Immature natural killer cell (primary cell): Measurements from ENCODE around the gene FSD1. TPM values are rescaled to one million over a fixed set of nuclear protein-coding genes. Genes with fewer than 3 reads are reported as not detected.

Experiments
- DNase-seq, 3 donors: peaks; one replicate each; pipeline ENCODE4 v3.0.0; 2022; ENCODE audit warnings: mixed read lengths in 1 of 3
- H3K27ac Mint-ChIP-seq, 6 donors: one replicate each; pipeline ENCODE4 v1.8.0; 2020; ENCODE audit warnings: mixed read lengths in 6 of 6, mild to moderate bottlenecking in 5 of 6, inconsistent platforms in 4 of 6, moderate library complexity in 3 of 6
- H3K27me3 Mint-ChIP-seq, 3 donors: one replicate each; pipeline ENCODE4 v1.8.0; 2020 to 2021; ENCODE audit warnings: low read depth in 3 of 3, mild to moderate bottlenecking in 3 of 3, mixed read lengths in 3 of 3, moderate library complexity in 3 of 3, inconsistent platforms in 1 of 3
- H3K36me3 Mint-ChIP-seq, 3 donors: one replicate each; pipeline ENCODE4 v1.8.0; 2020; ENCODE audit warnings: mixed read lengths in 3 of 3, inconsistent platforms in 2 of 3, mild to moderate bottlenecking in 2 of 3
- H3K4me1 Mint-ChIP-seq, 2 donors: one replicate each; pipeline ENCODE4 v1.8.0; 2020; ENCODE audit warnings: inconsistent platforms in 2 of 2, mild to moderate bottlenecking in 2 of 2, mixed read lengths in 2 of 2, moderate library complexity in 1 of 2
- H3K4me3 Mint-ChIP-seq, 5 donors: one replicate each; pipeline ENCODE4 v1.8.0; 2020; ENCODE audit warnings: mild to moderate bottlenecking in 5 of 5, mixed read lengths in 5 of 5, inconsistent platforms in 3 of 5, moderate library complexity in 3 of 5
- H3K9me3 Mint-ChIP-seq, 6 donors: one replicate each; pipeline ENCODE4 v1.8.0; 2020; ENCODE audit warnings: mild to moderate bottlenecking in 6 of 6, mixed read lengths in 6 of 6, inconsistent platforms in 4 of 6, moderate library complexity in 3 of 6
- polyA plus RNA-seq, 3 donors: library from polyadenylated mRNA; unstranded; fragments of 300-500 nt; fragmentation: Illumina TruSeq; gene quantifications; one replicate each; pipeline ENCODE4 v1.2.3, GENCODE V29; 2021

The FSD1 gene
- polyA plus RNA-seq, 3 donors from 2014 or later, result 10.1 to 23.8 (median 12.8) TPM

DNA sequence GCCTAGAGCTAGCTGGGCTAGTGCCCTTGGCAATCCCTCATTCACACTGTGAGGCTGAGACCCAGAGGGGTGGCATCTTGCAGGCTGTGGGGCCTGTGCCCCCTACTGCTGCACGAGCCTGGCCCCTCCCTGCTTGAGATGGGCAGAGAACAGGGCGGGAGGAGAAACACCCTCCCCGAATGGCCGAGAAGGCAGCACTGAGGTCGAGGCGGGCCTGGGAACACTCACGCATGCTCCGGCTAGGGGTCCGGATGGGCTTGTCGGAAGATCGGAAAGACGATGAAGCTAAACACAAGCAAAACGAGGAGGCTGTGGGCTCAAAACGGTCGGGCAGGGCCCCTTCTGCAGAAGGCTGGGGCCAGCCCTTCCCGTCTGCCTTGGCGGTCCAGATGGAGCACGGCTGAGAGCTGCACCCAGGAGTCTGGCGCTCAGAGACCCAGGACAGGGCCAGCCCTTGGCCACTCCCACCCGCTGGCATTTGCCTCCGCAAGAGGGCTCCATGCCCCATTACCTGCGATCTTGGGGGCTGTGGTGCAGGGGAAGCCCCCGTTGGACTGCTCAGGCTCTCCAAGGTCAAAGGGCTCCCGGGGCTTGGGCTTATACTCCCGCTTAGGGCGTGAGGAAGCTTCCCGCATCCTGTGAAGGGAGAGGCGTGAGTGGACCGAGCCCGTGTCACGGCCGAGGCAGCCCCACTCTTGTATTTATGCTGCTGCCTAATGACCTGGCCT, 57.9 kb downstream of the FSD1 start:
- Mint-ChIP-seq H3K27ac (no peak overlapping the region), H3K27me3 (peaks cover 0 to 2% (median 1%) of the 10 kb centered on the region in 3 donors), H3K9me3 (no peaks in the 10 kb centered on the region), H3K4me1 (no peaks in the 10 kb centered on the region), H3K4me3 (no peak overlapping the region), H3K36me3 (peaks cover 0 to 3% (median 0%) of the 10 kb centered on the region in 3 donors)
- no peak for DNase-seq

DNA sequence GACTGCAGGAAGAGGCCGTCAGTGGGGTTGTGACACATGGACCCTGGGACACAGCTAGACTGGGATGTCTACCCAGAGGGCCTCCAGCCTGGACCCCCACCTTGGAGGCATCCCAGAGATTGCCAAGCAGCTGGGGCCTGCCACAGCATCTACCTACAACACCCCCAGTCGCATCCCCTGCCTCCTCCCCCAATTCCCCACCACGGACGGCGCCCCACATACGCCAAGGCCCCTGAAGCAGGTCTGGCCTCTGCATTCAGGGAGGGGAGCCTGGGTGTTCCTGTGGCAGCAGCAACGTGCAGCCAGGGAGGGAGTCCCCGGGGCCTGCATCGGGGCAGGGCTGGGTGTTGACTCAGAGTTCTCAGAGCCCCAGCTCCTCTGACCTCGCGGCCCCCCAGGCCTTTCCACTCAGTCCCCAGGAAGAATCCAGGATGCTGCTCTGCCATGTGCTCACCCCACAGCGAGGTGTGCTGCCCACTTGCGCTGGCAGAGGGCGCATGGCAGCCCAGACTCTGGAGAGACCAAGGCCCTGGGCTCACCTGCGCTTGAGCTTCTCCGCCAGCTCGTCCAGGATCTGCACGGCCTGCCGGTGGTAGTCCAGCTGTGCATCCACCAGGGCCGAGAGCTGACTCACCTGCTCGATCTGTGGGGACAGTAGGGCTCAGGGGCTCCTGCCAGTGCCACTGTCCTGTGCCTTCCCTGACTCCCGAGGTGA, 58.6 kb downstream of the FSD1 start:
- H3K9me3 Mint-ChIP-seq, result no peaks in the 10 kb centered on the region
- H3K27me3 Mint-ChIP-seq, result peaks cover 0 to 4% (median 1%) of the 10 kb centered on the region in 3 donors
- no peak overlapping the region for H3K27ac Mint-ChIP-seq
- no peak overlapping the region for H3K4me3 Mint-ChIP-seq
- peaks cover 0 to 3% (median 0%) of the 10 kb centered on the region in 3 donors for H3K36me3 Mint-ChIP-seq
- no peak for DNase-seq
- H3K4me1 Mint-ChIP-seq, result peaks cover 5% of the 10 kb centered on the region in 2 donors

DNA sequence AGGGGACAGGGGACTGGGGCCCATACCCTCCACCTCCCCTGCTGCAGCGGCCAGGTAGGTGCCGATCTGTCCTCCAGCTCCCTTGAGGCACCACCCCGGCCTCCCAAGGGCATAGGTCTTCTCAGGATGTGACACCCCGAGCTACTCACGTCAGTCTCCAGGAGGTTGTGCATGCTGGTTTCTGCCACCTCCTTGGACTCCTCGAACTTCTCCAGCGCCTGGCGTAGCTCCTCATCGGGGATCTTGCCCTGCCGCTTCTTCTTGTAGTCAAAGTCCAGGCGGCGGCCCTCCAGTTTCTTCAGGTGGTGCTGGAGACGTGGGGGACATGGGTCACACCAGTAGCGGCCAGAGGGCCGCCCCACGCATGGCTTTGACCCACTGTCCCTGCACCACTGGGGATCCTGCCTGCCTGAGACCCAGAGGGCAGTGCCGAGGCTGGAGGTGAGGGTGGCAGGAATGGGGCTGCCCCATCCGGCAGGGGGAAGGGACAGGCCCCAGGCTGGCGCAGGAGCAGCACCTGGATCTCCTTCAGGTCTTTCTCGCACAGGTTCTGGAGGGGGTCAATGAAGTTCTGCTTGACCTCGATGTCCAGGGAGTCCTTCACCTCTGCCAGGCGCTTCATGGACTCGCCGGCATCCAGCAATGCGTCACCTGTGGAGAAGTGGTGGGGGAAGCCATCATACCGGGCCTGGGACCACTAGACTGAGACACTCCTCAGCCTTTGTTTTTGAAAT, 59.3 kb downstream of the FSD1 start:
- Mint-ChIP-seq H3K27me3 (peaks cover 0 to 5% (median 1%) of the 10 kb centered on the region in 3 donors), H3K36me3 (peaks cover 0 to 3% (median 0%) of the 10 kb centered on the region in 3 donors), H3K4me1 (peaks cover 12 to 13% of the 10 kb centered on the region in 2 donors), H3K4me3 (no peak overlapping the region), H3K27ac (no peak overlapping the region), H3K9me3 (no peaks in the 10 kb centered on the region)
- DNase-seq, result no peak

DNA sequence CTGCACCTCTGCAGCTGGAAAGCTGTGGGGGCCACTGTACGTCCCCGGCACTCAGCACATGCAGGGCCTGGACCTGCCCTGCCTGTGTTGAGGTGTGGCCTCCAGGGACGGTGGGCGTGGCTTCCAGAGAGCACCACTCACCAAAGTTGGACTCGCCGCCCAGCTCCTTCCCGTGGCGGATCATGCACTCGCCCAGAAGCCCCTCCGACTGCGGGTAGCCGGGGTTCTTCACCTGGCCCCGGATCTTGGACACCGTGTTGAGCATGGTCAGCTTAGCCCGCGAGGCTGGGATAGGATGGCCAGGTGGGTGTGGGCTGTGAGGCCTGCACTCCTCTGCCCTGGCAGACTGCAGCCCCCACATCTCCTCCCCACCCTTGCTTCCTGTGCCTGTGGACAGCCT, 60.9 kb downstream of the FSD1 start:
- H3K4me1 Mint-ChIP-seq, result peaks cover 27 to 28% of the 10 kb centered on the region in 2 donors
- H3K27me3 Mint-ChIP-seq, result peaks cover 0 to 9% (median 1%) of the 10 kb centered on the region in 3 donors
- H3K4me3 Mint-ChIP-seq, result no peak overlapping the region
- H3K27ac Mint-ChIP-seq, result no peak overlapping the region
- DNase-seq, result no peak
- no peaks in the 10 kb centered on the region for H3K9me3 Mint-ChIP-seq
- peaks cover 0 to 3% (median 0%) of the 10 kb centered on the region in 3 donors for H3K36me3 Mint-ChIP-seq

DNA sequence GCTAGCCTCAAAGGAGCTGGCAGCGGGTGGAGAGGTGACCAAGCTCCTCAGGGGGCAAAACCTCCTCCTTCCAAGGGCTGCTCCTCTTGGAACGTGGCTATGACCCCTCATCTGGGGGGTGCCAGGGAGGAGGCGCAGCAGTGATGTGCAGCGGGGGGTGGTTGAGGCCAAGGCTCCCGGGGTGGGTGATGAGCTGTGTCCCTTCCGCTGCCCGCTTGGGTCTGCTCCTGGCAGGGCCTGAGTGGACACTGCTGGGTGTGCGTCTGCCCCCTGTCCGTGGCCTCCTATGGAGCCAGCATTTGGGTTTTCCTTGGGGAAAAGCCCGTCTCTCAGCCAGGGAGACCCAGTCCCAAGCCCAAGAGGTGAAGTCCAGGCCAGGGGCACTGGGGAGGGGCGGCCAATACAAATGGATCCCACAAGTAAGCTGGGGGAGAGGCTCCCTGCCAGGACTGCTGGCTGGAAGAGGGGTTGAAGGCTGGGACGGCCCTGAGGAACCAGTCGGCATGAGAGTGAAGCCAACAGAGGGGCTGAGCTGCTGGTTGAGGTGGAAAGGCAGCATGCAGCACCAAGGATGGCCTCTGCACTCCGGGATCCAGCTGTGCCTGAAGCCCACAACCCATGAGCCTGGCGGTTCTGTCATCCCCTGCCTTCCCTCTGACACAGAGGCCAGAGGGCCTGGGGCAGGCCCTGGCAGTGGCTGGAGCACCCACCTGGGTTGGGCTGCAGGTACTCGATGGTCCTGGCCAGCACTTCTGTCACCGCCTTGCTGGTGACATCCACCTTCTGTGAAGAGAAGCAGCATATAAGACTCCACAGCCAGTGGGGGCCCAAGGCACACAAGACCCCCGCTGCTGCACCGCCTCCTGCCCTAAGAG, 61.6 kb downstream of the FSD1 start:
- Mint-ChIP-seq H3K27ac (peak overlapping the region in 1 of 6 donors; percentile 29), H3K4me3 (no peak overlapping the region), H3K27me3 (peaks cover 1 to 9% (median 2%) of the 10 kb centered on the region in 3 donors), H3K36me3 (peaks cover 0 to 3% (median 0%) of the 10 kb centered on the region in 3 donors), H3K4me1 (peaks cover 34 to 35% of the 10 kb centered on the region in 2 donors), H3K9me3 (no peaks in the 10 kb centered on the region)
- no peak for DNase-seq

DNA sequence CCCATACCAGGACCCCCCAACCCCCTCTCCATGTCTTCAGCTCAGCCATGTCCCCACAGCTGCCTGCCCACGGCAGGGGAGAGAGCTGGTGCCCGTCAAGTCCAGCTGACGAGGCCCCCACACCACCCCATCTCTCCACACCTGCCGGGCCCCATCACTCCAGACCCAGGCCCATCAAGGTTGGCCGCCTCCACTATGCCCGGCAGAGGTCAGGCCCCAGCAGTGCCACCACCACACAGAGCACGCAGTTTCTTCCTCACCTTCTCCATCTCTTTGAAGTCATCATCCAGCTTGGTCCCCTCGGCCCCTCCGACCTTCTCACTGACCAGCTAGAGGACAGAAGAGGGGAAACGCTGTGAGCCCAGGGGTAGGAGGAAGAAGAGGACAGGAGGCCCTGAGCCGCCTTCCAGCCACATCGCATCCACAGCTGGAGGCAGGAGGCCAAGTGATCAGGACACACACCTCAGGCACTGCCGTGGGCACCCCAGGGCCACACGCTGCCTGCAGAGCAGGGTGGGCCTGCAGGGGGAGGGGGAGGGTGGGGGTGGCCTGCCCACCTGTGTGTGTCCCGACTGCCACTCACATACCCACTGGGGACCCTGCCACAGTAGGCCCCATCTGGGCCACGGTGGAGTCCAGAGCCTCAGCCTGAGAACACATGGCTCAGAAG, 62.4 kb downstream of the FSD1 start:
- Mint-ChIP-seq H3K36me3 (peaks cover 0 to 3% (median 0%) of the 10 kb centered on the region in 3 donors), H3K27me3 (peaks cover 1 to 9% (median 2%) of the 10 kb centered on the region in 3 donors), H3K4me3 (peak overlapping the region in 2 of 5 donors; percentile 40 to 53), H3K27ac (peak overlapping the region in 4 of 6 donors; percentile 55 to 98 (median 78)), H3K4me1 (peaks cover 38% of the 10 kb centered on the region in 2 donors), H3K9me3 (no peaks in the 10 kb centered on the region)
- no peak for DNase-seq

DNA sequence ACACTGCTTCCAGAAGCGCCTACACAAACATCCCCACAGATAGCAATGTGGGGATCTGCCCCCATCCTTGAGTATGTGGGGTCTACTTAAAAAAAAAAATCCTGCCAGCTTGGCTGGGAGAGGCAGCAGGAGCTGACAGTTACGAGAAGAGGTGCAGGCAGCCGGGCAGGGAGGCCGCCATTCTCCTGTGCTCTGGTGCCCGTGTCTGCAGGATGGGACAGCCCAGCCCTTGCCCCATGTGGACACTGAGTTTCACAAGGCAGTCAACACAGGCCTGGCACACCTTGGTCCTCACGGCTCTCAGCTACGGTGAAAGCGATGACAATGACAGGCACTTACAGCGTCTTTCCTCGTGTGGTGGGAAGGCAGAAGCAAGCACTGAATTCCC, 62.9 kb downstream of the FSD1 start:
- Mint-ChIP-seq H3K4me1 (peaks cover 39 to 41% of the 10 kb centered on the region in 2 donors), H3K36me3 (no peaks in the 10 kb centered on the region), H3K9me3 (no peaks in the 10 kb centered on the region), H3K27me3 (peaks cover 1 to 7% (median 2%) of the 10 kb centered on the region in 3 donors), H3K27ac (peak overlapping the region in 5 of 6 donors; percentile 55 to 98 (median 76)), H3K4me3 (peak overlapping the region in 3 of 5 donors; percentile 21 to 53 (median 40))
- no peak for DNase-seq

DNA sequence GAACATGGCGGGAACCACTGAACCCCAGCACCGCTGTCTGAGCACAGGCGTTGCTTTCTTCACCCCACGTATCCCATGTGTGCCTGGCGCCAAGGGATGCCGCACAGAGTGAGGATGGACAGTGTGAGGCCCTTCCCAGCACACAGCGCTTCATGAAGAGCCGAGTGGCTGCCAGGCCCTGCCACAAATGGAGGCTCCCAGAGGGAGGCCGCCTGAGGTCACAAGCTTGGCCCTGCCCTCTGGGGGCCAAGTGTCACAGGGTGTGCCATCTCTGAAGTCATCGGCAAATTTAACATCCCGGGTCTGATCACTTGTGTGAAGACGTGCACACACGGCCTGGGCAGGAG, 63.4 kb downstream of the FSD1 start:
- Mint-ChIP-seq H3K4me3 (peak overlapping the region in 4 of 5 donors; percentile 17 to 36 (median 30)), H3K9me3 (no peaks in the 10 kb centered on the region), H3K27ac (peak overlapping the region; percentile 71 to 98 (median 86)), H3K4me1 (peaks cover 41 to 43% of the 10 kb centered on the region in 2 donors), H3K27me3 (peaks cover 1 to 7% (median 2%) of the 10 kb centered on the region in 3 donors), H3K36me3 (no peaks in the 10 kb centered on the region)
- no peak for DNase-seq

DNA sequence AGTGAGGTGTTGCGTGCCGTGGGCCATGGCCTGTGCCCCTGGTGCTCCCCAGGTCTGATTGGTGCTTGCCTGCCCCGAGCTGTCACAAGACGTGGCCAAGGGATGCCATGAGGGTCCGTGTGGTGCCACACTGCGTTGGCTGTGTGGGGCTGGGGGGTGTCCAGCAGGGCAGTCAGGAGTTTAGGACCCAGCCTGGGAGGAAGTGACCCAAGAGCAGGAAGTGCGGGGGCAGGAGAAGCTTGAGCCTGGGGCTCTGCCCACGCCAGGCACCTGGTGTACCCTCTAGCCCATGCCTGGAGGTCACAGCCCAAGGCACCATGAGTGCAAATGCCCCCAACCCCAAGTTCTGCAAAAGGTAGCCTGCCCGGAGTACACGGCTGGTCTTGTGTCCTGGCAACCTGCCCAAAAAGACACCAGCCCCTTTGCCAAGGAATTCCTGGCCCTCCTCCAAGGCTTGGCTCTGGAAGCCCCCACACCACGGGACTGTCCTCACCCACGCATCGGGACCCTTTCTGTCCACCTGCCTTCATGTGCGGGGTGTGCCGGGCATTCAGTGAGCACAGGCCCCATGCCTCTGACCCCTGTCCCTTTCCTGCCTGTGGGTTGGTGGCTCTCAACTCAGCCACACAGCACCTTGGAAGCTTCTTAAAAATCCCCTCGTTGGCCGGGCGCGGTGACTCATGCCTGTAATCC, 63.9 kb downstream of the FSD1 start:
- Mint-ChIP-seq H3K9me3 (no peaks in the 10 kb centered on the region), H3K36me3 (no peaks in the 10 kb centered on the region), H3K27me3 (peaks cover 1 to 7% (median 2%) of the 10 kb centered on the region in 3 donors), H3K4me3 (peak overlapping the region; percentile 81 to 96 (median 87)), H3K27ac (peak overlapping the region; percentile 86 to 98 (median 96)), H3K4me1 (peaks cover 41 to 43% of the 10 kb centered on the region in 2 donors)
- no peak for DNase-seq

DNA sequence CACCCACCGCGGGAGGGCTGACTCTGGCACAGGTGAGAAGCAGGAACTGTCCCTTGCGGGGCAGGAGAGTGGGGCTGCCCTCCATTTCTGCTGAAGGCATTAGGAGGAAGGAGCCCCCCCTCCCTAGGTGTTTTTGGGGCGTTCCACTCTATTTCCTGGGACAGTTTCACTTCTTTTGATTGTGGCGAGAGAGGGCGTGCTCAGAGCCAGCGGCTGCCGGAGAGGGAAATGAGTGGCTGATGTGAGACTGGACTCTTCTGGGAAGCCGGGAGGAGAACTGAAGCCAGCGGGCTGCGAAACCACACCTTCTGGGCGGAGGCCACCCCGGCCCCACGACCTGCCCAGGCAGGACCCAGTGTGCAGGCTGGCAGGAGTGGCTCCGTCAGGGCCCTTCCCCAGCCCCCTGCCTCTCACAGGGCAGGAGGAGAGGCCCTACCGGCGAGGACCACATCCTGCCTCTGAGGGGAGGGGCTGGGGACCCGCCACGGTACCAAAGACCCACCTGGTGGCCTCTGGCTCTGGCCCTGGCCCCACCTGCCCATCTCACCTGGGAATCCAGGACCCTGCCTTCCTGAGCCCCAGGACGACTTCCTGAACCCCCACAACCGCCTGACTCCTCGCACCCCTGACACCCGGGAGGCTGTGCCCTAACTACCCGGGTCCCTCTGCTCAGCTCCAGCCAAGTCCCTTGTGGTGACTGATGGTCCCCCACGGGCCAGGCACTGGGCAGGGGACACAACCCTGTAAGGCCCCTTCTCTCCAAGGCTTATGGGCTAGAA, 64.9 kb downstream of the FSD1 start:
- peaks cover 1 to 7% (median 2%) of the 10 kb centered on the region in 3 donors for H3K27me3 Mint-ChIP-seq
- DNase-seq, result peak; percentile 68 to 75 (median 72)
- no peaks in the 10 kb centered on the region for H3K36me3 Mint-ChIP-seq
- peaks cover 48 to 50% of the 10 kb centered on the region in 2 donors for H3K4me1 Mint-ChIP-seq
- peak overlapping the region; percentile 86 to 98 (median 96) for H3K27ac Mint-ChIP-seq
- H3K9me3 Mint-ChIP-seq, result no peaks in the 10 kb centered on the region
- H3K4me3 Mint-ChIP-seq, result peak overlapping the region; percentile 81 to 96 (median 87)

DNA sequence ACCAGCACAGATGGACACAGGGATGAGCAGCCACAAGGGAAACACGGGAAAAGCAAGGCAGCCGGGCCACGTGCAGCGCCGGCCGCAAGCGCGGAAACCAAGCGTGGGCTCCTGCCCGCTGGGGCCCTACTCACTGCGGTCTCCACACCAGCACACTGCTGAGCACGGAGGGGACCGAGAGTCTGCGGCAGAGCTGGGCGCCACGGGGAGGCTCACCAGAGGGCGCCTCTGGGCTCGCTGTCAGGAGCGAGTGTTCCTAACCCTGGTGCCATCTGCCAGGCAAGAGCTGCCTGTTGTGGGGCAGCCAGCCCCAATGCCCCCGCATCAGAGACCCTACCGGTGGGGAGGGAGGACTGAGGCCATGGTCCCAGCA, 65.5 kb downstream of the FSD1 start:
- peak overlapping the region; percentile 86 to 98 (median 94) for H3K27ac Mint-ChIP-seq
- DNase-seq, result peak; percentile 77 to 83 (median 82)
- H3K27me3 Mint-ChIP-seq, result peaks cover 0 to 7% (median 2%) of the 10 kb centered on the region in 3 donors
- peaks cover 48 to 50% of the 10 kb centered on the region in 2 donors for H3K4me1 Mint-ChIP-seq
- H3K4me3 Mint-ChIP-seq, result peak overlapping the region; percentile 77 to 96 (median 87)
- no peaks in the 10 kb centered on the region for H3K9me3 Mint-ChIP-seq
- H3K36me3 Mint-ChIP-seq, result no peaks in the 10 kb centered on the region
